ENCODE results near the gene GALNT11.

DNA sequence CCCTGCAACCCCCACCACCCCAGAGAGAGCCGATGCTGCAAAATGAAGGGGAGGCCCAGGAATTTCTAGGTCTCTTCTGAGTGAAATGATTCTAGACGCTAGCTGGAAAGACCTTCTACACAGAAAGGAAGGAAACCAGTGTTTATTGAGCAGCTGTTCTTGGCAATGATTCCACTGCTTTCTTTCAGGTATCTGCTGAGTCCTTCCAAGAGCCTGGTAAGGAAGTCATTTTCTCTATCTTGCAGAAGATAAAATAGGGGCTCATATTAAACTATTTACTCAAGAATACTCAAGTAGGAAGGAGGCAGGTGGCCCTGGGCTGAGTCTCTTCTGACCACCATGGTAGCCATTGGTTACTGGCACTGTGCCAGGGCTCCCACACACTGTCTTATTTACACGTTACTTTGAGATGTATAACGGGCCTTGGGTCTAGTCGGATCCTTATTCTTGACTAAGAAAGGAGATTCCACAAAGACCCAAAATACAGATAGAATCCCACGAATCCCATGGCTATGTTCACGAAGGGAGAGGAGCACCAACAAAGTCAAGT is 112.1 kb downstream of the GALNT11 start:
- TF ChIP-seq, protein P1, sequence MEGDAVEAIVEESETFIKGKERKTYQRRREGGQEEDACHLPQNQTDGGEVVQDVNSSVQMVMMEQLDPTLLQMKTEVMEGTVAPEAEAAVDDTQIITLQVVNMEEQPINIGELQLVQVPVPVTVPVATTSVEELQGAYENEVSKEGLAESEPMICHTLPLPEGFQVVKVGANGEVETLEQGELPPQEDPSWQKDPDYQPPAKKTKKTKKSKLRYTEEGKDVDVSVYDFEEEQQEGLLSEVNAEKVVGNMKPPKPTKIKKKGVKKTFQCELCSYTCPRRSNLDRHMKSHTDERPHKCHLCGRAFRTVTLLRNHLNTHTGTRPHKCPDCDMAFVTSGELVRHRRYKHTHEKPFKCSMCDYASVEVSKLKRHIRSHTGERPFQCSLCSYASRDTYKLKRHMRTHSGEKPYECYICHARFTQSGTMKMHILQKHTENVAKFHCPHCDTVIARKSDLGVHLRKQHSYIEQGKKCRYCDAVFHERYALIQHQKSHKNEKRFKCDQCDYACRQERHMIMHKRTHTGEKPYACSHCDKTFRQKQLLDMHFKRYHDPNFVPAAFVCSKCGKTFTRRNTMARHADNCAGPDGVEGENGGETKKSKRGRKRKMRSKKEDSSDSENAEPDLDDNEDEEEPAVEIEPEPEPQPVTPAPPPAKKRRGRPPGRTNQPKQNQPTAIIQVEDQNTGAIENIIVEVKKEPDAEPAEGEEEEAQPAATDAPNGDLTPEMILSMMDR (IDR thresholded peaks at IDR 0.05; ENCODE audit: low read length): no peak
- no peak for TF ChIP-seq EZH2 (IDR thresholded peaks at IDR 0.05; ENCODE audit: borderline replicate concordance, low read length)

Data from OCI-LY1 (cell line).